Measurements from ENCODE around the gene F10.

DNA sequence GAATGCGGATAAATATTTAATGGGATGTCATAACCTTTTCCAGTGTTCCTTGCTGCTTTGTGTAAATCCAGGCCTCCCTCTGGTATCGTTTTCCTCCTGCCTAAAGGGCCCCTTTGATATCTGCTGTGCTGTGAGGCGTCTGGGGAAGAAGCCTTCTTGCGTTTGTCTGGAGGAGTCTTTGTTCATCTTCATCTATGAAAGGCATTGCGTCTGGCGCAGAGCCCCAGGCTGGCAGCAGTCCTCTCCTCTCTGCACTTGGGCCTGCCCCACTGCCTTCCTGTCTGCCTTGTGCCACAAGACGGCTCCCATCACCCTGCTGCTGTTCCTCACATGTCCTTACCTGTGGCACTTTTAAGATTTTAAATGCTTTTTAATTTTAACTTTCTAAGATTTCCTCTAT is 45.6 kb downstream of the F10 start:
- TF ChIP-seq, protein P1, sequence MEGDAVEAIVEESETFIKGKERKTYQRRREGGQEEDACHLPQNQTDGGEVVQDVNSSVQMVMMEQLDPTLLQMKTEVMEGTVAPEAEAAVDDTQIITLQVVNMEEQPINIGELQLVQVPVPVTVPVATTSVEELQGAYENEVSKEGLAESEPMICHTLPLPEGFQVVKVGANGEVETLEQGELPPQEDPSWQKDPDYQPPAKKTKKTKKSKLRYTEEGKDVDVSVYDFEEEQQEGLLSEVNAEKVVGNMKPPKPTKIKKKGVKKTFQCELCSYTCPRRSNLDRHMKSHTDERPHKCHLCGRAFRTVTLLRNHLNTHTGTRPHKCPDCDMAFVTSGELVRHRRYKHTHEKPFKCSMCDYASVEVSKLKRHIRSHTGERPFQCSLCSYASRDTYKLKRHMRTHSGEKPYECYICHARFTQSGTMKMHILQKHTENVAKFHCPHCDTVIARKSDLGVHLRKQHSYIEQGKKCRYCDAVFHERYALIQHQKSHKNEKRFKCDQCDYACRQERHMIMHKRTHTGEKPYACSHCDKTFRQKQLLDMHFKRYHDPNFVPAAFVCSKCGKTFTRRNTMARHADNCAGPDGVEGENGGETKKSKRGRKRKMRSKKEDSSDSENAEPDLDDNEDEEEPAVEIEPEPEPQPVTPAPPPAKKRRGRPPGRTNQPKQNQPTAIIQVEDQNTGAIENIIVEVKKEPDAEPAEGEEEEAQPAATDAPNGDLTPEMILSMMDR (IDR thresholded peaks at IDR 0.05; ENCODE audit: poor library complexity): no peak
- TF ChIP-seq EZH2 (IDR thresholded peaks at IDR 0.05; ENCODE audit: borderline replicate concordance) (no peak), EZH2phosphoT487 (IDR thresholded peaks at IDR 0.05; ENCODE audit: low read depth, severe bottlenecking, unreplicated experiment) (no peak)
